GM21737 (cell line): ENCODE results near the gene SUMO4.

Experiments
- ATAC-seq: cut with Tn5 transposase; IDR thresholded peaks from one replicate; pipeline ENCODE4 v1.9.1; 2021; ENCODE audit warnings: mild to moderate bottlenecking, moderate library complexity; ENCODE audit not compliant: unreplicated experiment

SUMO4 gene

DNA sequence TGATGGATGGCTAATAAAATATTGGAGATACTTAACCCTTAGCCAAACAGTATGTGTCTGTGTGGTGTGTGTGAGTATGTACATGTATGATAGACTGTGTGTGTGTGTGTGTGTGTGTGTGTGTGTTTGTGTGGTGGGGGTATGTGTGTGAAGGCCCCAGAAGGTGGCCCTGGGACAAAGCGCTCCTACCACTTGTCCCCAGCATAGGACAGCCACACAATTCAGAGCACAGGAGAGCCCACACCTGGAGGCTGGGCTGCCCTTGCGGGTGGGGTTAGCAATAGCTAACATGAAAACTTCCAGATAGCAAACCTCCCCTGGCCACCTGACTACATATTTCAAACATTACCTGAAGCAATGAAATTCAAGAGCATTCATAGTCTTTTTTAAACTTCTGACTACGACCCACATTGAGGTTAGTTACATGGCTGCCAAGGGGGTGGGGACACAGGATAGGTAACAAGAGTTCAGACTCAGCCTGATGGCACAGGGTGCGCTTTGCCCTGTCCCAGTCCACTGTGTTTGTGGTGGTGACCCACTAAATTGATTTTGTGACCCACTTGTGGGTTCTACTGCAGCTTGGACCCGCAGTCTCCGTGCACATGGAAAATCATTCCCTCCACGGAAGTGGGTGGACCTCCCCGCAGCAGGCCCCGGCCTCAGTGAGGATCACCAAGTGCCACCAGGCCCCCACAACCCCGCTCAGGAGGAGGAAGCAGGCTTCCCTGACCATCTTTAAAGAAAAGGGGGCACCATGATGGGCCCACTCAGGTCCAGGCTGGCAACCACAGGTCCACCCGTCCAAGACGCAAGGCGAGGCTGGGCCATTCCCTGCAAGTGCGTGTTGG is 50.0 kb downstream of the SUMO4 start:
- no peak for ATAC-seq
